ENCODE data around the gene SERTAD1.
A peak's percentile ranks its signal among the peaks of the same experiment; 100 is the strongest.
"Not testable (repeated sequence)": the region's sequence is repeated elsewhere in the genome, so short reads cannot be mapped to it uniquely, and the experiment has no call there.

Gene SERTAD1

GRCh38 chr19:40425450-40426287 lies at the start of gene SERTAD1:
Gene SERTAD1 (minus strand): TSS chr19:40425992. CDS start chr19:40423546, 2,446 bp downstream.
- DNase-seq (ENCODE audit: low spot score): peak; percentile 94

- DNase-seq (ENCODE audit: low spot score): no peak
Observed at GRCh38 chr19:40474737-40475136, 48.9 kb upstream of the SERTAD1 start.

DNA sequence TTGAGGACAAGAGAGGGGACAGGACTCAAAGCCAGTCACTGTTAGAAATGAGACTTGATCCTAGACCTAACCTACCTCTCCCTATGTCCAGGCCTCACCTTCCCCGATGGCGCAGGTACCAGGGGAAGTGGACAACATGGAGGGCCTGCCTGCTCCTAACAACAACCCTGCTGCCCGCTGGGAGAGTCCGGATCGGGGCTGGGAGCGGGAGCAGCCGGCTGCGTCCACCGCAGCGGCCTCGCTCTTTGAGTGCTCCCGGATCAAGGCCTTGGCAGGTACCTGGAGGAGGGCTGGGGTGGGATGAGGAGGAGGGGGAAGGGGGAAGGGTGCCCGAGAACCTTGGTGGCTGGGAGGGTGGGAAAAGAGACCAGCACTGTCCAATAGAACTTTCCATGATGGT lies 46.7 kb upstream of the SERTAD1 start:
- no peak for DNase-seq (ENCODE audit: low spot score)

DNA sequence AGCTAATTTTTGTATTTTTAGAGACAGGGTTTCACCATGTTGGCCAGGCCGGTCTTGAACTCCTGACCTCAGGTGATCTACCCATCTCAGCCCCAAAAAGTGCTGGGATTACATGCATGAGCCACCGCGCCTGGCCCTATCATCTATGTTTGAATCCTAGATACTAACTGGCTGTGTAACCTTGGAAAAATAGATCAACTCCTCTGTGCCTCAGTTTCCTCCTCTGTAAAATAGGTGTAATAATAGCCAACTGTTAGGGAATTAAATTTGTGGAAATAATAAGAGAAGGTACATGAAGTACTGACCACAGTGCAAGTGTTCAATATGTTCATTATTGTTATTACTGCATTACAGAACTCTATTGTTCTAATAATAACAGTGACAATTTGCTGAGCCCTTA lies 45.3 kb upstream of the SERTAD1 start:
- DNase-seq (ENCODE audit: low spot score): no peak

DNA sequence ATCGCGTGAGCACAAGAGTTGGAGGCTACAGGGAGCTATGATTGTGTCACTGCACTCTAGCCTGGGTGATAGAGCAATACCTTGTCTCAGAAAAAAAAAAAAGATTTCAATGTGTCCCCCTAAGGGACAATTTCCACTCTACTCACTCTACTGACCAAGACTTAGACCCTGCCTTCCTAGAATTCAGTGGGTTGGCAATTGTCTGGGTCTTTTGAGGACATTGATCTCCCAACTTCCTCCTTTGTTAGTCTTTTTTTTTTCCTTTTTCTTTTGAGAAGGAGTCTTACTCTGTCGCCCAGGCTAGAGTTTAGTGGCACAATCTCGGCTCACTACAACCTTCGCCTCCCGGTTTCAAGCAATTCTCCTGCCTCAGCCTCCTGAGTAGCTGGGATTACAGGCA lies 43.2 kb upstream of the SERTAD1 start:
- no peak for DNase-seq (ENCODE audit: low spot score)

DNA sequence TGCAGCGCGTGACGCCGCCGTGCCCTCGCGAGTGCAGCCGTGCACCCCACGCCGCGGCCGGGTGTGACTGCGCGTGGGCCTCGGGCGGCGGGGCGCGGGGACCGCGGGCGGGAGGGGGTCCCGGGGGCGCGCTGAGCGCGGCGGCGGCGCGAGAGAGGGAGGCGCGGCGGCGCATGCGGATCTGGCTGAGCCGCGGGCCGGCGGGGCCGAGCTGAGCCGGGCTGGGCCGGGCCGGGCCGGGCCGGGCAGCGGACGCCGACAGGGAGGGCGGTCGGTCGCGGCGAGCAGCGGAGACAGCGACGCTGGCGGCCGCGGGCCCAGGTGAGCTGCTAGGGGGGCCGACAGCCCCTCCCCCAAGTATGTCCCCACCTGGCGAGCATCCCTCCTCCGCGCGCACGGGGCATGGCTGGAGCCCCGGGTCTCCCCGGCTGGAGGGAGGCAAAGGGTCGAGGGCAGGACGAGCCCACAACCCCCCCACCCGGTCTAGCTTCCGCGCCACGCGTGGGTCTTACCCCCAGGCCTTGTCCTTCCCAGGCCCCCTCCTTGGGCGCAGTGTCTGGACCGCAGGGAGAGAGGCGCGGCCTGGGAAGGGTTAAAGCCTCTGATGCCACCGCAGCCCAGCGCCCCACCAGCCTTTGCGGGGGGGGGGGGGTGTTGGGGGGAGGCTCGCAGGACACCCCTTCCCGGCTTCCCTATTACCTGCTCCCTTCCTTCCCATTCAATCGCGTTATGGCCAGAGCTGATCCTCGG lies 41.4 kb upstream of the SERTAD1 start, which contains the start of gene SPTBN4:
TSS of gene SPTBN4 (plus strand) at position 17 of the 750 bp plus-strand sequence. CDS start 5,621 bp downstream, outside the sequence.
- DNase-seq (ENCODE audit: low spot score): peak; percentile 62

DNA sequence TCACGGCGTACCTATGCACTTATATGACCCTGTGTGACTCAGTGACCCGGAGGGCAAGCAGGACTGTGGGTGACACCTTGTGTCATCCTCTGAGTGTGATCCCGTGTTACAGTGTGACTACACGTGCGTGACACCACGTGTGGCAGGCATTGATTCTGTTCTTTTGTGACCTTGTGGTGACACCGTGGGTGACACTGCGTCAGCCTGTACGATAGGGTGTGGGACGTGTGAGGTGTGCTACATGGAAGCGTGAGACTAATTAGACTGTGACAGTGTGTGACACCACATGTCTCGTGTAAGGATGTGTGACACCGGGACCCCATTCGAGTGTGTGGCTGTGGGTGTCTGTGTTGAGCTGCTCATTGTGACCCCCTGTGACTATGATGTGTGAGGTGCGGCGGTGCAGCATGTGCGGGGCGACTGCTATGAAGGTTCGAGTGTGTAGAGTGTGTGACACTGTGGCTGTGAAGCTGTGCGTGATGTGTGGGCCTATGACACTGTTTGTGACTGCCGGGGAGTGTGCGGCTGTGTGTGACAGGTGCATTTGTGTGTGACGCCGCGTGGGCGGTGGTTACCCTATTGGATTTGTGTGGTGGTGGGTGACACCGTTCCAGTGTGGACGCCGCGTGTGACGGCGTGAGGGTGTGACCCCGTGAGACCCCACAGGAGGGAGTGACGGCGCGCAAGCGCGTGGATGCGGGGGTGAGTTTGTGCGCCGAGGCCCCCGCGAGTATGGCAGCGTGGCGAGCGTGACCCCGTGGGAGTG lies 40.6 kb upstream of the SERTAD1 start:
- no peak for DNase-seq (ENCODE audit: low spot score)

GRCh38 chr19:40465557-40466218 lies 39.9 kb upstream of the SERTAD1 start, which contains the start of gene BLVRB:
Gene BLVRB (minus strand): TSS chr19:40465745. CDS start chr19:40465688, 57 bp downstream.
- peak; percentile 97 for DNase-seq (ENCODE audit: low spot score)

GRCh38 chr19:40465025-40465556 lies 39.3 kb upstream of the SERTAD1 start:
- no peak for DNase-seq (ENCODE audit: low spot score)

GRCh38 chr19:40464059-40465024 lies 38.5 kb upstream of the SERTAD1 start:
- DNase-seq (ENCODE audit: low spot score): peak; percentile 64

DNA sequence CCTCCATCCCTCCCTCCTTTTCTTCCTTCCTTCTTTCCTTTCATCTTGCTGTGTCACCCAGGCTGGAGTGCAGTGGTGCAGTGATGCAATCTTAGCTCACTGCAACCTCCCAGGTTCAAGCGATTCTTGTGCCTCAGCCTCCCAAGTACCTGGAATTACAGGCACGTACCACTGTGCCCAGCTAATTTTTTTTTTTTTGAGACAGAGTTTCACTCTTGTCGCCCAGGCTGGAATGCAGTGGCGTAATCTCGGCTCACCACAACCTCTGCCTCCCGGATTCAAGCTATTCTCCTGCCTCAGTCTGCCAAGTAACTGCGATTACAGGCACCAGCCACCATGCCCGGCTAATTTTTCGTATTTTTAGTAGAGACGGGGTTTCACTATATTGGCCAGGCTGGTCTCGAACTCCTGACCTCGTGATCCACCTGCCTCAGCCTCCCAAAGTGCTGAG lies 37.8 kb upstream of the SERTAD1 start:
- DNase-seq (ENCODE audit: low spot score): not testable (repeated sequence)

- no peak for DNase-seq (ENCODE audit: low spot score)
Observed at GRCh38 chr19:40461669-40462221, 36.0 kb upstream of the SERTAD1 start.

DNA sequence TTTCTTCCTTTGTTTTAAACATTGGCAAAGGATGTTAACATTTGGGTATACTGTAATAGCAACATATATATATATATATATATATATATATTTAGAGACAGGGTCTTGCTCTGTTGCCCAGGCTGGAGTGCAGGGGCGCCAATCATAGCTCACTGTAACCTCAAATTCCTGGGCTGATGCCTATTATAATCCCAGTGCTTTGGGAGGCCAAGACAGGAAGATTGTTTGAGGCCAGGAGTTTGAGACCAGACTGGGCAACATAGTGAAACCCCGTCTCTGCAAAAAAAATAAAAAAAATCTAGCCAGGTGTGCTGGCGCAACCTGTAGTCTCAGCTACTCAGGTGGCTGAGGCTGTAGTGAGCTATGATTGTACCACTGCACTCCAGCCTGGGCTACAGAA lies 34.4 kb upstream of the SERTAD1 start:
- DNase-seq (ENCODE audit: low spot score): no peak

DNA sequence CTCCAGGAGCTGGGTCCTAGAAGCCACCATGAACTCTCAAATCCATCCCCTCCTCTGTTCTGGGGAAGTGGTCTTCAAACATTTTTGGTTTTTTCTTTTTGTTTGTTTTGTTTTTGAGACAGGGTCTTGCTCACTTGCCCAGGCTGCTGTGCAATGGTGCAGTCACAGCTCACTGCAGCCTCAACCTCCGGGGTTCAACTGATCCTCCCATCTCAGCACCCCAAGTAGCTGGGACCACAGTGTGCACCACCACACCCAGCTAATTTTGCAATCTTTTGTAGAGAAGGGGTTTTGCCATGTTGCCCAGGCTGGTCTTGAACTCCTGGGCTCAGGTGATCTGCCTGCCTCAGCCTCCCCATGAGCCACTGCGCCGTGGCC lies 32.8 kb upstream of the SERTAD1 start:
- DNase-seq (ENCODE audit: low spot score): no peak

- no peak for DNase-seq (ENCODE audit: low spot score)
Observed at GRCh38 chr19:40457953-40458596, 32.3 kb upstream of the SERTAD1 start.

DNA sequence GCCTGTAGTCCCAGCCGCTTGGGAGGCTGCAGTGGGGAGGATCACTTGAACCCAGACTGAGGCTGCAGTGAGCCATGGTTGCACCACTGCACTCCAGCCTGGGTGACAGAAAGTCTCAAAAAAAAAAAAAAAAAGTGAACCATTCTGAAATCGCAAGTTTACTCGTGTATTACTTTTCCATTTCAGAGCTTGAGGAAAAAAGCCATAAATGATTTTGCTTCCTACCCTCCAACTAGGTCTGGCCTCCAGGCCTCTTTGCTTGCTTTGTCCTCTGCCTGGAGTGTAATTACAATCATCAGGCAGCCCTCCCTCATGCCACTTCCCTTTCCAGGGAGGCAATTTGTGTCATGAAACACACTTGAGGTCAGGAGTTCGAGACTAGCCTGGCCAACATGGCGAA lies 31.3 kb upstream of the SERTAD1 start:
- DNase-seq (ENCODE audit: low spot score): no peak

DNA sequence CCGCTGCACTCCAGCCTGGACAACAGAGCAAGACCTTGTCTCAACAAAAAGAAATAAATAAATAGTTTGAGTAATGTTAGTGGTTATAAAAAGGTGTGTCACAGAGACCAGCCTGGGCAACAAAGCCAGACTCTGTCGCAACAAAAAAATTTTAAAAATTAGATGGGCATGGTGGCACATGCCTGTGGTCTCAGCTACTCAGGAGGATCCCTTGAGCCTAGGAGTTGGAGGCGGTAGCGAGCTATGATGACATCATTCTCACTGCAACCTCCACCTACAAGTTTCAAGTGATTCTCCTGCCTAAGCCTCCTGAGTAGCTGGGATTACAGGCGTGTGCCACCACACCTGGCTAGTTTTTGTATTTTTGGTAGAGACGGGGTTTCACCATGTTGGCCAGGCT lies 28.2 kb upstream of the SERTAD1 start:
- not testable (repeated sequence) for DNase-seq (ENCODE audit: low spot score)

DNA sequence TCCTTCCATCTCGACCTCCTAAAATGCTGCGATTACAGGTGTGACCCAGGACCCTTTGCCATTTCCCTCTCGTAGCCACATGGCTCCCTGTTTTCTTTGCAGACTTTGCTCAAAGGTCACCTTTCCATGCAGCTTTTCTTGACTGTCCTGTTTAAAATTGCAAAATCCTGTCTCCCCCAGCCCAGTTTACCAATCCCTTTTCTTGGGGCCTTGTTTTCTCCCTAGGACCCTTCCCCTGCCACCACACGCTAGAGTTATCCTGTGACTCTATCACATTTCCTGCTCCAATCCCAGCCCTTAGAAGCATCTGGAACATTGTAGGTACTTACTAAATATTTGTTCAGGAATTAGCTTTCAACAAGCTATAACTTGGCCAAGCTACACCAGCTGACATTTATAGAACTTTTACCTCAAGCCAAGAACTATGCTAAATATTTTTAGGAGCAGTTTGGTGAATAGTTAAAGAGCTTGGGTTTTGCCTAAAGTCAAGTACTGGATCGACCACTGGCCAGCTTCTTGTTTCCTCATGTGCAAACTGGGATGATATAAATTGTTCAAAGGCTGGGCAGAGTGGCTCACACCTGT lies 27.5 kb upstream of the SERTAD1 start:
- DNase-seq (ENCODE audit: low spot score): no peak

- DNase-seq (ENCODE audit: low spot score): no peak
Observed at GRCh38 chr19:40452016-40452415, 26.2 kb upstream of the SERTAD1 start.

Data from iPS-NIHi11 (cell line).